ENCODE data around the gene PIK3R5.

The PIK3R5 gene

DNA sequence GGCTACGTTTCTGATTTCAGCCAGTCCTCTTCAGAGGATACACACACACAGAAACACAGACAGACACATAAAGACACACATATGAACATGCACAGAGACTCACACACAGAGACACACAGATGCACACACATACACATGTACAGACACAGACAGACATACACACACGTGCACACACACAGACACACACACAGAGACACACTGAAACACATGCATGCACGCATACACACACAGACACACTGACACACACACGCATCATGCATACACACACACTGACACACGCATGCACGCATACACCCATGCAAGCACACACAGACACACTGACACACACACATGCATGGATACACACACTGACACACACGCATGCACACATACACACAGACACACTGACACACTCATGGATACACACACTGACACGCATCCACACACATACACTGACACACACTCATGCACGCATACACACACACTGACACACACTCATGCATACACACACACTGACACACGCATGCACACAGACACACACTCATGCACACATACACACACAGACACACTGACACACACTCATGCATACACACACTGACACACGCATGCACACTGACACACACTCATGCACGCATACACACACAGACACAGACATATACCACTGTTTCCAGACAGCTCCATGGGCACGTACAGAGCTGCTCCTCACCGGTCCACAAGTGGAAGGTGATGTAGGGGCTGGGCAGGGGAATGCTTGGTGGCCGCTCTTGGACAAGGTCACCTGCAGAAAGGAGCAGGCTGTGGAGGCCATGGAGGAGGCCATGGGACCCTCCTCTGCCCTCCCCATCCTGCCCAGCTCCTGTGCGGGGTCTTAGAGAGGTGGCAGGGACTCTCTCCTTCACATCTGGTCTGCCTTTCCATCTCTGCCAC is 136.2 kb downstream of the PIK3R5 start:
- no peak for DNase-seq (ENCODE audit: low read depth)
